Keratinocyte (primary cell): Measurements from ENCODE around the gene APCDD1. TPM values are rescaled to one million over a fixed set of nuclear protein-coding genes. Genes with fewer than 3 reads are reported as not detected.

Source experiments
- DNase-seq: peaks from one replicate; pipeline ENCODE4 v3.0.0-alpha.2; 2011; ENCODE audit warnings: low read depth, missing footprints, low spot score
- FAIRE-seq: peaks from 2 replicates; lab custom pipeline; 2011; peaks lifted over from hg19 to GRCh38; lab: Jason Lieb, UNC
- H2AFZ ChIP-seq: 2 replicates; pipeline ENCODE4 v1.6.0; 2012; ENCODE audit warnings: low read length, control low read depth, inconsistent platforms; ENCODE audit not compliant: control insufficient read depth
- H3K27ac ChIP-seq: 2 replicates; pipeline ENCODE4 v1.5.1; 2011; ENCODE audit warnings: low read length; ENCODE audit not compliant: control insufficient read depth, insufficient read depth
- H3K27me3 ChIP-seq: 3 replicates; pipeline ENCODE4 v1.6.0; 2011; ENCODE audit warnings: low read length; ENCODE audit not compliant: control insufficient read depth, insufficient read depth; ENCODE audit errors: extremely low read depth
- H3K36me3 ChIP-seq, 2 experiments: 2 replicates in 1 of 2; 3 replicates in 1 of 2; pipeline ENCODE4 v1.5.1; 2011; ENCODE audit warnings: low read length in 2 of 2, mild to moderate bottlenecking in 1 of 2; ENCODE audit not compliant: control insufficient read depth in 2 of 2, insufficient read depth in 2 of 2; ENCODE audit errors: extremely low read depth in 1 of 2
- H3K4me1 ChIP-seq: 3 replicates; pipeline ENCODE4 v1.5.1; 2011; ENCODE audit warnings: low read length; ENCODE audit not compliant: control insufficient read depth, insufficient read depth; ENCODE audit errors: extremely low read depth
- H3K4me2 ChIP-seq: 3 replicates; pipeline ENCODE4 v1.6.0; 2011; ENCODE audit warnings: low read depth, low read length; ENCODE audit not compliant: control insufficient read depth, insufficient read depth; ENCODE audit errors: extremely low read depth
- H3K4me3 ChIP-seq, 3 experiments: fragments of 200-600 bp in 1 of 3; sonication (generic) in 1 of 3; 2 replicates in 2 of 3; 3 replicates in 1 of 3; pipeline ENCODE4 v1.5.1; 2011 to 2016; ENCODE audit warnings: low read length in 3 of 3, mild to moderate bottlenecking in 3 of 3, control low read depth in 2 of 3, inconsistent platforms in 1 of 3, low read depth in 1 of 3, mixed read lengths in 1 of 3, mixed run types in 1 of 3, moderate library complexity in 1 of 3; ENCODE audit not compliant: control insufficient read depth in 2 of 3, insufficient read depth in 2 of 3; ENCODE audit errors: extremely low read depth in 1 of 3
- H3K79me2 ChIP-seq: 2 replicates; pipeline ENCODE4 v1.6.0; 2012; ENCODE audit warnings: low read length; ENCODE audit not compliant: control insufficient read depth, insufficient read depth
- H3K9ac ChIP-seq: 3 replicates; pipeline ENCODE4 v1.6.0; 2011; ENCODE audit warnings: low read length; ENCODE audit not compliant: control insufficient read depth, insufficient read depth; ENCODE audit errors: extremely low read depth
- H3K9me1 ChIP-seq: 3 replicates; pipeline ENCODE4 v1.6.0; 2011; ENCODE audit warnings: low read length; ENCODE audit not compliant: control insufficient read depth, insufficient read depth; ENCODE audit errors: extremely low read depth
- H3K9me3 ChIP-seq: 2 replicates; pipeline ENCODE4 v1.5.1; 2012; ENCODE audit warnings: low read depth, low read length; ENCODE audit not compliant: control insufficient read depth
- H4K20me1 ChIP-seq: 3 replicates; pipeline ENCODE4 v1.6.0; 2011; ENCODE audit warnings: low read length; ENCODE audit not compliant: control insufficient read depth, insufficient read depth; ENCODE audit errors: extremely low read depth
- CTCF ChIP-seq, 3 experiments: IDR thresholded peaks in 1 of 3; conservative IDR thresholded peaks in 1 of 3; optimal IDR thresholded peaks in 1 of 3; 2 replicates in 2 of 3; 3 replicates in 1 of 3; pipeline versions ENCODE3 to v1.5.1; 2011; ENCODE audit warnings: low read length in 3 of 3, mild to moderate bottlenecking in 3 of 3, moderate library complexity in 2 of 3, control low read depth in 1 of 3, inconsistent platforms in 1 of 3; ENCODE audit not compliant: insufficient read depth in 2 of 3; ENCODE audit errors: extremely low read depth in 1 of 3
- EZH2 ChIP-seq: IDR thresholded peaks from one replicate; pipeline ENCODE4 v1.6.1; 2012; ENCODE audit warnings: inconsistent platforms, mild to moderate bottlenecking, low read length, moderate library complexity
- dilution Hi-C: fragments of 300-500 bp; cut with MboI; formaldehyde crosslinking; loops from one replicate; pipeline ENCODE4 v1.7.0; 2020; ENCODE audit warnings: low sequenced_read_pairs; ENCODE audit not compliant: extremely low pct_ligation_motif_present
- polyA plus RNA-seq, 5 experiments: library from polyadenylated mRNA; depleted of rRNA in 3 of 5; stranded (reverse) in 3 of 5; stranded (forward) in 1 of 5; unstranded in 1 of 5; fragments of >200 nt; gene quantifications; 1 replicate in 1 of 5; 2 replicates in 3 of 5; 3 replicates in 1 of 5; pipeline versions ENCODE4 v1.2.1 to v1.2.3, GENCODE V29; 2011 to 2012; ENCODE audit warnings: missing spikeins in 2 of 5, low read depth in 1 of 5, low replicate concordance in 1 of 5

Gene APCDD1
- polyA plus RNA-seq, 1 donor (not counting 4 experiments of a cell fraction or from before 2014, with no cell fraction given): 8.5 TPM

GRCh38 chr18:10474309-10474708 lies 19.9 kb downstream of the APCDD1 start:
- no peak for DNase-seq

GRCh38 chr18:10475276-10475653 lies 20.8 kb downstream of the APCDD1 start:
- H3K9me1 ChIP-seq: no peaks in the 10 kb centered on the region
- peaks cover 3% of the 10 kb centered on the region for H3K27me3 ChIP-seq
- DNase-seq: no peak
- H3K9me3 ChIP-seq: no peaks in the 10 kb centered on the region
- H2AFZ ChIP-seq: no peak overlapping the region
- no peak overlapping the region for H3K9ac ChIP-seq
- no peak overlapping the region for H3K27ac ChIP-seq
- H3K36me3 ChIP-seq: no peaks in the 10 kb centered on the region
- H3K4me1 ChIP-seq: peaks cover 4% of the 10 kb centered on the region
- no peak overlapping the region for H3K4me3 ChIP-seq
- H4K20me1 ChIP-seq: no peaks in the 10 kb centered on the region
- dilution Hi-C loops: no loop called here
- TF ChIP-seq EZH2: no peak
- no peak for TF ChIP-seq CTCF (optimal IDR thresholded peaks at IDR 0.05 in 1 of 3, IDR thresholded peaks at IDR 0.05 in 1 of 3, conservative IDR thresholded peaks at IDR 0.05 in 1 of 3; ENCODE audit: extremely low read depth in 1 of 3, insufficient read depth in 2 of 3, low read length in 3 of 3)
- H3K4me2 ChIP-seq: no peak overlapping the region
- H3K79me2 ChIP-seq: no peaks in the 10 kb centered on the region
- no peak for FAIRE-seq

More at GRCh38 chr18:10474309-10474708, 19.9 kb downstream of the APCDD1 start:
- Histone ChIP-seq H2AFZ (no peak overlapping the region), H3K4me2 (no peak overlapping the region), H3K4me3 (no peak overlapping the region), H4K20me1 (no peaks in the 10 kb centered on the region), H3K36me3 (no peaks in the 10 kb centered on the region), H3K9me1 (no peaks in the 10 kb centered on the region), H3K79me2 (no peaks in the 10 kb centered on the region), H3K9ac (no peak overlapping the region), H3K4me1 (peaks cover 4% of the 10 kb centered on the region), H3K27me3 (peaks cover 3% of the 10 kb centered on the region), H3K27ac (no peak overlapping the region), H3K9me3 (no peaks in the 10 kb centered on the region)
- no peak for FAIRE-seq
- TF ChIP-seq CTCF (optimal IDR thresholded peaks at IDR 0.05 in 1 of 3, IDR thresholded peaks at IDR 0.05 in 1 of 3, conservative IDR thresholded peaks at IDR 0.05 in 1 of 3; ENCODE audit: extremely low read depth in 1 of 3, insufficient read depth in 2 of 3, low read length in 3 of 3) (no peak), EZH2 (no peak)
- dilution Hi-C loops: no loop called here
